ENCODE data around the gene AHDC1.
"Not testable (repeated sequence)": the region's sequence is repeated elsewhere in the genome, so short reads cannot be mapped to it uniquely, and the experiment has no call there.

DNA sequence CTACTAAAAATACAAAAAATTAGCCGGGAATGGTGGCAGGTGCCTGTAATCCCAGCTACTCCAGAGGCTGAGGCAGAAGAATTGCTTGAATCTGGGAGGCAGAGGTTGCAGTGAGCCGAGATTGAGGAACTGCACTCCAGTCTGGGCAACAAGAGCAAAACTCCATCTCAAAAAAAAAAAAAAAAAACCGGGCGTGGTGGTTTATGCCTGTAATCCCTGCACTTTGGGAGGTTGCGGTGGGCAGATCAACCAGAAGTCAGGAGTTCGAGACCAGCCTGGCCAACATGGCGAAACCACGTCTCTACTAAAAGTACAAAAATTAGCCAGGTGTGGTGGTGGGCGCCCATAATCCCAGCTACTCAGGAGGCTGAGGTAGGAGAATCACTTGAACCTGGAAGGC, 36.6 kb upstream of the AHDC1 start:
- TF ChIP-seq, protein P1, sequence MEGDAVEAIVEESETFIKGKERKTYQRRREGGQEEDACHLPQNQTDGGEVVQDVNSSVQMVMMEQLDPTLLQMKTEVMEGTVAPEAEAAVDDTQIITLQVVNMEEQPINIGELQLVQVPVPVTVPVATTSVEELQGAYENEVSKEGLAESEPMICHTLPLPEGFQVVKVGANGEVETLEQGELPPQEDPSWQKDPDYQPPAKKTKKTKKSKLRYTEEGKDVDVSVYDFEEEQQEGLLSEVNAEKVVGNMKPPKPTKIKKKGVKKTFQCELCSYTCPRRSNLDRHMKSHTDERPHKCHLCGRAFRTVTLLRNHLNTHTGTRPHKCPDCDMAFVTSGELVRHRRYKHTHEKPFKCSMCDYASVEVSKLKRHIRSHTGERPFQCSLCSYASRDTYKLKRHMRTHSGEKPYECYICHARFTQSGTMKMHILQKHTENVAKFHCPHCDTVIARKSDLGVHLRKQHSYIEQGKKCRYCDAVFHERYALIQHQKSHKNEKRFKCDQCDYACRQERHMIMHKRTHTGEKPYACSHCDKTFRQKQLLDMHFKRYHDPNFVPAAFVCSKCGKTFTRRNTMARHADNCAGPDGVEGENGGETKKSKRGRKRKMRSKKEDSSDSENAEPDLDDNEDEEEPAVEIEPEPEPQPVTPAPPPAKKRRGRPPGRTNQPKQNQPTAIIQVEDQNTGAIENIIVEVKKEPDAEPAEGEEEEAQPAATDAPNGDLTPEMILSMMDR (IDR thresholded peaks at IDR 0.05; ENCODE audit: borderline replicate concordance, extremely low read depth, low read length, poor library complexity, severe bottlenecking) = not testable (repeated sequence)
- TF ChIP-seq EZH2 (IDR thresholded peaks at IDR 0.05; ENCODE audit: borderline replicate concordance, low read depth, low read length, severe bottlenecking) = not testable (repeated sequence)
